Caco-2 (cell line): ENCODE results near the gene NAALADL2. TPM values are rescaled to one million over a fixed set of nuclear protein-coding genes. Genes with fewer than 3 reads are reported as not detected.
"Not testable (repeated sequence)": the region's sequence is repeated elsewhere in the genome, so short reads cannot be mapped to it uniquely, and the experiment has no call there.

Experiments
- BruUV-seq: library from RNA; stranded (reverse); fragments of 400-500 nt; replicated peaks from 2 replicates; lab custom pipeline; 2021; lab: Mats Ljungman, UMichigan
- CTCF ChIA-PET: fragments of 300-600 bp; sonication (Branson Sonifier 250); formaldehyde crosslinking; loops from one replicate; lab custom pipeline; 2022; ENCODE audit warnings: antibody characterized with exemption; lab: Charles Lee
- POLR2A ChIA-PET: fragments of 300-600 bp; sonication (Branson Sonifier 250); formaldehyde crosslinking; loops from one replicate; lab custom pipeline; 2022; ENCODE audit warnings: antibody characterized with exemption; lab: Charles Lee
- DNase-seq, 2 experiments: peaks; one replicate each; pipeline versions ENCODE4 v3.0.0 to v3.0.0-alpha.2; 2020 to 2022
- H3K27me3 ChIP-seq: replicated peaks from 2 replicates; pipeline ENCODE4 v1.6.0; 2011; ENCODE audit warnings: low read length; ENCODE audit not compliant: control insufficient read depth, insufficient read depth
- H3K36me3 ChIP-seq: 2 replicates; pipeline ENCODE4 v1.5.1; 2011; ENCODE audit warnings: low read length; ENCODE audit not compliant: control insufficient read depth, insufficient read depth
- H3K4me1 ChIP-seq: fragments of 250-450 bp; sonication (Bioruptor Pico); 2 replicates; pipeline ENCODE4 v1.5.1; 2020; ENCODE audit warnings: mild to moderate bottlenecking
- H3K4me3 ChIP-seq: 2 replicates; pipeline ENCODE4 v1.5.1; 2011; ENCODE audit warnings: low read depth, mild to moderate bottlenecking, control low read depth, low read length
- H3K9me3 ChIP-seq: fragments of 250-450 bp; sonication (Bioruptor Pico); 2 replicates; pipeline ENCODE4 v1.5.1; 2020; ENCODE audit warnings: mild to moderate bottlenecking, moderate library complexity
- H3K27ac Mint-ChIP-seq: one replicate; pipeline ENCODE4 v1.8.0; 2022; ENCODE audit warnings: mixed read lengths; ENCODE audit not compliant: unreplicated experiment
- H3K27me3 Mint-ChIP-seq: one replicate; pipeline ENCODE4 v1.8.0; 2022; ENCODE audit warnings: mixed read lengths; ENCODE audit not compliant: insufficient read depth, unreplicated experiment
- H3K36me3 Mint-ChIP-seq: one replicate; pipeline ENCODE4 v1.8.0; 2022; ENCODE audit warnings: mild to moderate bottlenecking, mixed read lengths; ENCODE audit not compliant: insufficient read depth, unreplicated experiment
- H3K4me1 Mint-ChIP-seq: one replicate; pipeline ENCODE4 v1.8.0; 2022; ENCODE audit warnings: low read depth, mixed read lengths; ENCODE audit not compliant: unreplicated experiment
- H3K4me3 Mint-ChIP-seq: one replicate; pipeline ENCODE4 v1.8.0; 2022; ENCODE audit warnings: mild to moderate bottlenecking, moderate library complexity, mixed read lengths; ENCODE audit not compliant: unreplicated experiment
- H3K9me3 Mint-ChIP-seq: one replicate; pipeline ENCODE4 v1.8.0; 2022; ENCODE audit warnings: mixed read lengths; ENCODE audit not compliant: unreplicated experiment
- CTCF ChIP-seq, 2 experiments: fragments of 200-600 bp in 1 of 2; IDR thresholded peaks; 1 replicate in 1 of 2; 2 replicates in 1 of 2; pipeline versions ENCODE4 v1.5.1 to v1.8.0; 2011 to 2022; ENCODE audit warnings: antibody characterized with exemption in 1 of 2, control low read depth in 1 of 2, inconsistent platforms in 1 of 2, low read depth in 1 of 2, low read length in 1 of 2, mild to moderate bottlenecking in 1 of 2, moderate library complexity in 1 of 2; ENCODE audit not compliant: insufficient read depth in 1 of 2, severe bottlenecking in 1 of 2, unreplicated experiment in 1 of 2
- intact Hi-C: fragments of 100-400 bp; cut with micrococcal nuclease; formaldehyde crosslinking; loops from one replicate; pipeline ENCODE4 v1.10.0; 2022; ENCODE audit not compliant: unreplicated experiment
- total RNA-seq: library from RNA; stranded (reverse); gene quantifications from 2 replicates; pipeline ENCODE4 v1.2.3, GENCODE V29; 2022

The NAALADL2 gene
- total RNA-seq, 1 experiment from 2014 or later: 4.4 TPM

- H3K4me1 Mint-ChIP-seq: no peaks in the 10 kb centered on the region
Measured at GRCh38 chr3:175161291-175161690, 302.2 kb downstream of the NAALADL2 start.

DNA sequence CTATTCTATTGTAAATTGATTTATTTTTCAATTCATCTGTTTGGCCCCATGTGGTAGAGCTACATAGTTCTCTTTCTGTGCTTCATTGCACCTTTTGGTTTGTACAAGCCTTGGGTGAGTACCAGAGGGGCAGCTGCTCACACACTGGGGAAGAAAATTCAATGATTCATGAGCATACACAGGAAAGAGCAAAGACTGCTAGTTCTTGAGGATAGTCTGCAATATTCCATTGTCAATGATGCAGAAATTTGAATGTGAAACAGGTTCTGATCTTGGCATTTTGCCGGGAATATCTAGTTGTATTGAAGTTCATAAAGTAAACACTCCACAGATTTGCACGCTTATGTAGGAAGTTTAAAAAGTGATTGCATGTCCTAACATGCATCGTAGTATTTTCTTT is 304.6 kb downstream of the NAALADL2 start:
- Mint-ChIP-seq H3K4me1 (no peaks in the 10 kb centered on the region), H3K27me3 (no peaks in the 10 kb centered on the region), H3K36me3 (no peaks in the 10 kb centered on the region), H3K27ac (no peak overlapping the region), H3K4me3 (no peak overlapping the region), H3K9me3 (no peaks in the 10 kb centered on the region)
- no peak for DNase-seq
- Histone ChIP-seq H3K36me3 (no peaks in the 10 kb centered on the region), H3K27me3 (no peaks in the 10 kb centered on the region), H3K4me1 (no peaks in the 10 kb centered on the region), H3K9me3 (no peaks in the 10 kb centered on the region), H3K4me3 (no peak overlapping the region)
- ChIA-PET POLR2A (no interaction called here), CTCF (interaction anchor here (0.5 kb wide), 1 partner anchor 37 kb away, joined by 4 read pairs; no protein-coding TSS in a partner anchor)
- TF ChIP-seq CTCF (IDR thresholded peaks at IDR 0.05; ENCODE audit: insufficient read depth in 1 of 2, low read depth in 1 of 2, low read length in 1 of 2, severe bottlenecking in 1 of 2, unreplicated experiment in 1 of 2): no peak
- no TSS peak for BruUV-seq
- intact Hi-C loops: no loop called here

More at GRCh38 chr3:175161291-175161690, 302.2 kb downstream of the NAALADL2 start:
- H3K27me3 ChIP-seq: no peaks in the 10 kb centered on the region
- no peak overlapping the region for H3K4me3 ChIP-seq
- no TSS peak for BruUV-seq
- no peaks in the 10 kb centered on the region for H3K4me1 ChIP-seq
- no peaks in the 10 kb centered on the region for H3K9me3 ChIP-seq
- DNase-seq: no peak
- Mint-ChIP-seq H3K36me3 (no peaks in the 10 kb centered on the region), H3K27ac (no peak overlapping the region), H3K9me3 (no peaks in the 10 kb centered on the region), H3K4me3 (no peak overlapping the region), H3K27me3 (no peaks in the 10 kb centered on the region)
- no peaks in the 10 kb centered on the region for H3K36me3 ChIP-seq
- TF ChIP-seq CTCF (IDR thresholded peaks at IDR 0.05; ENCODE audit: insufficient read depth in 1 of 2, low read depth in 1 of 2, low read length in 1 of 2, severe bottlenecking in 1 of 2, unreplicated experiment in 1 of 2): no peak
- ChIA-PET POLR2A (no interaction called here), CTCF (no interaction called here)
- intact Hi-C loops: no loop called here

DNA sequence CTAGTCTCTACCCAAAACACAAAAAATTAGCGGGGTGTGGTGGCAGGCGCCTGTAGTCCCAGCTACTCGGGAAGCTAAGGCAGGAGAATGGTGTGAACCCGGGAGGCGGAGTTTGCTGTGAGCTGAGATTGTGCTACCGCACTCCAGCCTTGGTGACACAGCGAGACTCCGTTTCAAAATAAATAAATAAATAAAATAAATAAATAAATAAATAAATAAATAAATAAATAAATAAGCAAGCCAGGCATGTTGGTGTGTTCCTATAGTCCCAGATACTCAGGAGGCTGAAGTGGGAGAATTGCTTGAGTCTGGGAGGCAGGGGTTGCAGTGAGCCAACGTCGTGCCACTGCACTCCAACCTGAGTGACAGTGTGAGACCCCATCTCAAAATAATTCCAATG is 314.0 kb downstream of the NAALADL2 start:
- H3K4me3 ChIP-seq, intact Hi-C loops, CTCF ChIA-PET, H3K4me1 ChIP-seq, H3K4me1 Mint-ChIP-seq, DNase-seq, H3K9me3 ChIP-seq, BruUV-seq, H3K36me3 ChIP-seq, H3K4me3 Mint-ChIP-seq, POLR2A ChIA-PET, H3K27me3 Mint-ChIP-seq, H3K9me3 Mint-ChIP-seq, H3K36me3 Mint-ChIP-seq, H3K27ac Mint-ChIP-seq, H3K27me3 ChIP-seq: not testable (repeated sequence)

GRCh38 chr3:175176556-175176955 is 317.4 kb downstream of the NAALADL2 start:
- no peak for TF ChIP-seq CTCF (IDR thresholded peaks at IDR 0.05; ENCODE audit: insufficient read depth in 1 of 2, low read depth in 1 of 2, low read length in 1 of 2, severe bottlenecking in 1 of 2, unreplicated experiment in 1 of 2)
- DNase-seq: no peak
- Mint-ChIP-seq H3K27ac (no peak overlapping the region), H3K9me3 (no peaks in the 10 kb centered on the region), H3K27me3 (no peaks in the 10 kb centered on the region), H3K36me3 (no peaks in the 10 kb centered on the region), H3K4me1 (peaks cover 9% of the 10 kb centered on the region), H3K4me3 (no peak overlapping the region)
- no peaks in the 10 kb centered on the region for H3K27me3 ChIP-seq
- intact Hi-C loops: no loop called here
- H3K4me3 ChIP-seq: no peak overlapping the region
- BruUV-seq: no TSS peak
- POLR2A ChIA-PET: no interaction called here
- H3K36me3 ChIP-seq: no peaks in the 10 kb centered on the region
- H3K9me3 ChIP-seq: no peaks in the 10 kb centered on the region
- no peaks in the 10 kb centered on the region for H3K4me1 ChIP-seq
- CTCF ChIA-PET: no interaction called here
